Small intestine (tissue), 7 donors: ENCODE data around the gene C10orf105. TPM values are rescaled to one million over a fixed set of nuclear protein-coding genes. Genes with fewer than 3 reads are reported as not detected.

Source experiments
- DNase-seq, 2 donors: peaks; one replicate each; pipeline versions ENCODE4 v3.0.0 to v3.0.0-alpha.2; 2013
- FAIRE-seq: peaks from 2 replicates; lab custom pipeline; 2012; peaks lifted over from hg19 to GRCh38; lab: Jason Lieb, UNC
- H3K27ac ChIP-seq, 3 donors: one replicate each; pipeline ENCODE4 v1.5.1; 2013; ENCODE audit warnings: low read length in 2 of 3, mild to moderate bottlenecking in 2 of 3, control low read depth in 1 of 3, inconsistent platforms in 1 of 3, low read depth in 1 of 3, moderate library complexity in 1 of 3
- H3K27me3 ChIP-seq, 3 donors: one replicate each; pipeline ENCODE4 v1.6.1; 2013; ENCODE audit warnings: low read length in 3 of 3, inconsistent platforms in 1 of 3; ENCODE audit not compliant: control insufficient read depth in 3 of 3, insufficient read depth in 3 of 3
- H3K36me3 ChIP-seq, 3 donors: one replicate each; pipeline ENCODE4 v1.6.1; 2013; ENCODE audit warnings: low read length in 3 of 3, inconsistent platforms in 1 of 3, low read depth in 1 of 3, mild to moderate bottlenecking in 1 of 3, moderate library complexity in 1 of 3; ENCODE audit not compliant: control insufficient read depth in 3 of 3, insufficient read depth in 2 of 3
- H3K4me1 ChIP-seq, 3 donors: one replicate each; pipeline ENCODE4 v1.6.1; 2013; ENCODE audit warnings: low read length in 2 of 3, inconsistent platforms in 1 of 3, low read depth in 1 of 3, mild to moderate bottlenecking in 1 of 3, moderate library complexity in 1 of 3; ENCODE audit not compliant: control insufficient read depth in 3 of 3, insufficient read depth in 2 of 3
- H3K4me3 ChIP-seq, 3 donors: one replicate each; pipeline ENCODE4 v1.5.1; 2013; ENCODE audit warnings: low read length in 3 of 3, control low read depth in 1 of 3, inconsistent platforms in 1 of 3, low read depth in 1 of 3, mild to moderate bottlenecking in 1 of 3, moderate library complexity in 1 of 3
- H3K9me3 ChIP-seq, 2 donors: one replicate each; pipeline ENCODE4 v1.6.1; 2013; ENCODE audit warnings: low read depth in 1 of 2, low read length in 1 of 2; ENCODE audit not compliant: control insufficient read depth in 2 of 2, insufficient read depth in 1 of 2
- WGBS, 3 donors: extraction: QIAGEN DNeasy Blood & Tissue Kit; methylation state at CpG; one replicate each; pipeline ENCODE4 v1.1.7; 2013; 5-methylcytosine and 5-hydroxymethylcytosine counted together
- polyA plus RNA-seq, 4 donors: library from polyadenylated mRNA; stranded (reverse) in 3 of 4; unstranded in 1 of 4; fragments of 200-250 nt in 3 of 4; fragments of 120-200 nt in 1 of 4; gene quantifications; one replicate each; pipeline versions ENCODE4 v1.2.1 to v1.2.3, GENCODE V29; 2013
- donor health status: healthy with polysubstance abuse.
- donor health status: control.
- donor health status: control.
- donor health status: Bipolar disorder and iron deficiency.
- donor health status: healthy.

The C10orf105 gene
- polyA plus RNA-seq, 4 donors = 0.06 to 0.27 TPM; not detected in 2

GRCh38 chr10:71737001-71737833 is 17.6 kb upstream of the C10orf105 start:
- FAIRE-seq (no peak), DNase-seq (peak in 1 of 2 donors; percentile 65)
- Histone ChIP-seq H3K9me3 (peaks cover 0 to 3% of the 10 kb centered on the region in 2 donors), H3K27me3 (no peaks in the 10 kb centered on the region), H3K27ac (peak overlapping the region in 2 of 3 donors; percentile 9 to 82), H3K4me1 (peaks cover 4 to 7% (median 6%) of the 10 kb centered on the region in 3 donors), H3K4me3 (no peak overlapping the region), H3K36me3 (no peaks in the 10 kb centered on the region)
- WGBS, 3 donors = 67 to 70% (median 68%) methylated on average over 12 of the region's 12 CpGs

- no peak for FAIRE-seq
- 84 to 89% (median 86%) methylated on average over 2 of the region's 2 CpGs for WGBS, 3 donors
- H3K4me1 ChIP-seq = peaks cover 3 to 7% (median 4%) of the 10 kb centered on the region in 3 donors
Observed at GRCh38 chr10:71736570-71736952, 17.0 kb upstream of the C10orf105 start.

GRCh38 chr10:71735709-71736569 is 16.4 kb upstream of the C10orf105 start:
- Histone ChIP-seq H3K9me3 (no peaks in the 10 kb centered on the region), H3K4me1 (peaks cover 3 to 7% (median 4%) of the 10 kb centered on the region in 3 donors), H3K36me3 (no peaks in the 10 kb centered on the region), H3K4me3 (no peak overlapping the region), H3K27me3 (no peaks in the 10 kb centered on the region), H3K27ac (peak overlapping the region in 2 of 3 donors; percentile 7 to 82)
- peak in 1 of 2 donors; percentile 50 for DNase-seq
- FAIRE-seq = no peak
- WGBS, 3 donors = 71 to 90% (median 74%) methylated on average over 16 of the region's 16 CpGs

More at GRCh38 chr10:71736570-71736952, 17.0 kb upstream of the C10orf105 start:
- Histone ChIP-seq H3K4me3 (no peak overlapping the region), H3K27ac (peak overlapping the region in 2 of 3 donors; percentile 7 to 82), H3K27me3 (no peaks in the 10 kb centered on the region), H3K36me3 (no peaks in the 10 kb centered on the region), H3K9me3 (no peaks in the 10 kb centered on the region)
- no peak for DNase-seq

- 75 to 88% (median 77%) methylated on average over 5 of the region's 5 CpGs for WGBS, 3 donors
- H3K9me3 ChIP-seq = no peaks in the 10 kb centered on the region
- H3K4me3 ChIP-seq = no peak overlapping the region
- no peak overlapping the region for H3K27ac ChIP-seq
- H3K36me3 ChIP-seq = no peaks in the 10 kb centered on the region
- H3K27me3 ChIP-seq = no peaks in the 10 kb centered on the region
- no peak for FAIRE-seq
- no peak for DNase-seq
- H3K4me1 ChIP-seq = peaks cover 3 to 7% (median 4%) of the 10 kb centered on the region in 3 donors
Observed at GRCh38 chr10:71734797-71735196, 15.2 kb upstream of the C10orf105 start.

- DNase-seq = no peak
- peaks cover 0 to 3% (median 0%) of the 10 kb centered on the region in 3 donors for H3K36me3 ChIP-seq
- no peak for FAIRE-seq
- no peak overlapping the region for H3K4me3 ChIP-seq
- H3K27ac ChIP-seq = no peak overlapping the region
- H3K27me3 ChIP-seq = no peaks in the 10 kb centered on the region
- peaks cover 0 to 33% (median 21%) of the 10 kb centered on the region in 3 donors for H3K4me1 ChIP-seq
- no peaks in the 10 kb centered on the region for H3K9me3 ChIP-seq
- WGBS, 3 donors = 89 to 92% (median 92%) methylated on average over 12 of the region's 12 CpGs
Observed at GRCh38 chr10:71731791-71732190, 12.2 kb upstream of the C10orf105 start.

GRCh38 chr10:71729161-71729636 is 9.6 kb upstream of the C10orf105 start:
- 32 to 40% (median 40%) methylated on average over 10 of the region's 10 CpGs for WGBS, 3 donors
- H3K27ac ChIP-seq = peak overlapping the region in 2 of 3 donors; percentile 17 to 94
- H3K9me3 ChIP-seq = no peaks in the 10 kb centered on the region
- no peaks in the 10 kb centered on the region for H3K27me3 ChIP-seq
- H3K4me3 ChIP-seq = no peak overlapping the region
- peaks cover 0 to 3% (median 0%) of the 10 kb centered on the region in 3 donors for H3K36me3 ChIP-seq
- DNase-seq (peak; percentile 69 to 90), FAIRE-seq (no peak)
- H3K4me1 ChIP-seq = peaks cover 0 to 40% (median 25%) of the 10 kb centered on the region in 3 donors

GRCh38 chr10:71727738-71728737 is 8.5 kb upstream of the C10orf105 start:
- no peaks in the 10 kb centered on the region for H3K9me3 ChIP-seq
- FAIRE-seq (no peak), DNase-seq (peak; percentile 56 to 73)
- peaks cover 0 to 3% (median 0%) of the 10 kb centered on the region in 3 donors for H3K36me3 ChIP-seq
- peaks cover 0 to 40% (median 25%) of the 10 kb centered on the region in 3 donors for H3K4me1 ChIP-seq
- H3K27ac ChIP-seq = peak overlapping the region; percentile 58 to 94 (median 77)
- no peaks in the 10 kb centered on the region for H3K27me3 ChIP-seq
- WGBS, 3 donors = 22 to 39% (median 34%) methylated on average over 8 of the region's 8 CpGs
- H3K4me3 ChIP-seq = no peak overlapping the region
